Large intestine (tissue), 1 donor: ENCODE results near the gene PSPH. TPM values are rescaled to one million over a fixed set of nuclear protein-coding genes. Genes with fewer than 3 reads are reported as not detected.

Experiments
- polyA plus RNA-seq: library from polyadenylated mRNA; unstranded; fragments of 120-200 nt; gene quantifications from one replicate; pipeline ENCODE4 v1.2.1, GENCODE V29; 2013

PSPH gene
- polyA plus RNA-seq, 1 donor: 50.2 TPM

Other genes with a start within 250 kb of the PSPH start
- gene SEPTIN14, start 188.7 kb downstream of the PSPH start, polyA plus RNA-seq: not detected
- 4.2 TPM for gene ZNF713, start 164.0 kb downstream of the PSPH start, polyA plus RNA-seq
- 15.3 TPM for gene MRPS17, start 99.6 kb downstream of the PSPH start, polyA plus RNA-seq
- gene NIPSNAP2, start 86.9 kb downstream of the PSPH start, polyA plus RNA-seq: 58.1 TPM
- gene CCT6A, start 321 bp upstream of the PSPH start, polyA plus RNA-seq: 243 TPM
- gene SUMF2, start 12.8 kb upstream of the PSPH start, polyA plus RNA-seq: 215 TPM
- gene PHKG1, start 41.5 kb upstream of the PSPH start, polyA plus RNA-seq: 2.1 TPM
- gene CHCHD2, start 55.0 kb upstream of the PSPH start, polyA plus RNA-seq: 342 TPM
- 1.4 TPM for gene NUPR2, start 65.0 kb upstream of the PSPH start, polyA plus RNA-seq